ENCODE data around the gene USP46. TPM values are rescaled to one million over a fixed set of nuclear protein-coding genes. Genes with fewer than 3 reads are reported as not detected.

Gene USP46
- total RNA-seq, 1 donor from 2014 or later: 51.2 TPM

- Histone ChIP-seq H3K27ac (ENCODE audit: low read depth, low read length) (no peak overlapping the region), H3K4me1 (ENCODE audit: insufficient read depth, low read length) (no peaks in the 10 kb centered on the region), H3K9ac (ENCODE audit: low read length) (no peak overlapping the region), H3K36me3 (ENCODE audit: insufficient read depth, low read length) (no peaks in the 10 kb centered on the region), H3K4me3 (ENCODE audit: insufficient read depth, low read depth, low read length) (no peak overlapping the region), H2AFZ (ENCODE audit: low read depth, low read length) (no peak overlapping the region), H4K20me1 (ENCODE audit: insufficient read depth, low read length) (no peaks in the 10 kb centered on the region), H3K79me2 (ENCODE audit: insufficient read depth, low read length) (no peaks in the 10 kb centered on the region), H3K27me3 (ENCODE audit: insufficient read depth, low read length) (no peaks in the 10 kb centered on the region), H3K9me3 (ENCODE audit: insufficient read depth, low read depth, low read length) (no peaks in the 10 kb centered on the region), H3K4me2 (ENCODE audit: low read length) (no peak overlapping the region)
- no peak for FAIRE-seq
- H3K27ac Mint-ChIP-seq (ENCODE audit: unreplicated experiment): no peak overlapping the region
- peaks cover 2% of the 10 kb centered on the region for H3K27me3 Mint-ChIP-seq (ENCODE audit: low read depth, unreplicated experiment)
- no peaks in the 10 kb centered on the region for H3K9me3 Mint-ChIP-seq (ENCODE audit: unreplicated experiment)
- no peaks in the 10 kb centered on the region for H3K36me3 Mint-ChIP-seq (ENCODE audit: low read depth, unreplicated experiment)
- DNase-seq (ENCODE audit: low read depth): no peak
- H3K4me3 Mint-ChIP-seq (ENCODE audit: unreplicated experiment): no peak overlapping the region
- no peaks in the 10 kb centered on the region for H3K4me1 Mint-ChIP-seq (ENCODE audit: low read depth, unreplicated experiment)
- TF ChIP-seq CTCF (IDR thresholded peaks at IDR 0.05; ENCODE audit: insufficient read depth, low read depth, low read length) (no peak), EZH2 (IDR thresholded peaks at IDR 0.05; ENCODE audit: insufficient read depth, low read length) (no peak)
Observed at GRCh38 chr4:52685316-52685715, 26.2 kb upstream of the USP46 start.

GRCh38 chr4:52684896-52685295 lies 25.8 kb upstream of the USP46 start:
- TF ChIP-seq CTCF (IDR thresholded peaks at IDR 0.05; ENCODE audit: insufficient read depth, low read depth, low read length): no peak
- no peak for TF ChIP-seq EZH2 (IDR thresholded peaks at IDR 0.05; ENCODE audit: insufficient read depth, low read length)
- no peaks in the 10 kb centered on the region for H3K9me3 Mint-ChIP-seq (ENCODE audit: unreplicated experiment)
- Histone ChIP-seq H3K79me2 (ENCODE audit: insufficient read depth, low read length) (no peaks in the 10 kb centered on the region), H3K9ac (ENCODE audit: low read length) (no peak overlapping the region), H4K20me1 (ENCODE audit: insufficient read depth, low read length) (no peaks in the 10 kb centered on the region), H3K4me1 (ENCODE audit: insufficient read depth, low read length) (no peaks in the 10 kb centered on the region), H3K27me3 (ENCODE audit: insufficient read depth, low read length) (no peaks in the 10 kb centered on the region), H3K36me3 (ENCODE audit: insufficient read depth, low read length) (no peaks in the 10 kb centered on the region), H3K9me3 (ENCODE audit: insufficient read depth, low read depth, low read length) (no peaks in the 10 kb centered on the region), H3K4me3 (ENCODE audit: insufficient read depth, low read depth, low read length) (no peak overlapping the region), H3K4me2 (ENCODE audit: low read length) (no peak overlapping the region), H2AFZ (ENCODE audit: low read depth, low read length) (no peak overlapping the region), H3K27ac (ENCODE audit: low read depth, low read length) (no peak overlapping the region)
- peaks cover 2% of the 10 kb centered on the region for H3K27me3 Mint-ChIP-seq (ENCODE audit: low read depth, unreplicated experiment)
- H3K4me3 Mint-ChIP-seq (ENCODE audit: unreplicated experiment): no peak overlapping the region
- no peak overlapping the region for H3K27ac Mint-ChIP-seq (ENCODE audit: unreplicated experiment)
- DNase-seq (ENCODE audit: low read depth) (no peak), FAIRE-seq (no peak)
- H3K36me3 Mint-ChIP-seq (ENCODE audit: low read depth, unreplicated experiment): no peaks in the 10 kb centered on the region
- H3K4me1 Mint-ChIP-seq (ENCODE audit: low read depth, unreplicated experiment): no peaks in the 10 kb centered on the region

DNA sequence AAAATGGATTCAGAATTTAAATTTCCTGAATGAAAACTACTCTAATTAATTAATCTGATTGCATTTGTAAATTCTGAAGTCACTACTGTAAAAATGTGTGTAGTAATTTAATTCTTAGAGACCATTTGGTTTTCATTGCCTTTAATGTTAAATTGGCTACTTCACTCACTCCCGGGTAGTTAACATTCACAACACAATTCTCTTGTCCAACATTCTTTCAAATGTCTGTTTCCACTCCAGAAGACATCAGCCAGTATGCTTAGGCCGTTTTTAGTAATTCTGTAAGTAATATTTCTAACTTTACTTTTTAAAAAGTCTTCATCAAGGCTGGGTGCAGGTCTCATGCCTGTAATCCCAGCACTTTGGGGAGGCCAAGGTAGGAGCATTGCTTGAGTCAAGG lies 21.3 kb upstream of the USP46 start:
- H3K4me1 Mint-ChIP-seq (ENCODE audit: low read depth, unreplicated experiment): no peaks in the 10 kb centered on the region
- no peak overlapping the region for H3K4me3 Mint-ChIP-seq (ENCODE audit: unreplicated experiment)
- no peaks in the 10 kb centered on the region for H3K9me3 ChIP-seq (ENCODE audit: insufficient read depth, low read depth, low read length)
- H3K36me3 ChIP-seq (ENCODE audit: insufficient read depth, low read length): no peaks in the 10 kb centered on the region
- no peak overlapping the region for H2AFZ ChIP-seq (ENCODE audit: low read depth, low read length)
- H3K4me1 ChIP-seq (ENCODE audit: insufficient read depth, low read length): no peaks in the 10 kb centered on the region
- H4K20me1 ChIP-seq (ENCODE audit: insufficient read depth, low read length): no peaks in the 10 kb centered on the region
- H3K4me2 ChIP-seq (ENCODE audit: low read length): no peak overlapping the region
- no peak for FAIRE-seq
- H3K4me3 ChIP-seq (ENCODE audit: insufficient read depth, low read depth, low read length): no peak overlapping the region
- H3K79me2 ChIP-seq (ENCODE audit: insufficient read depth, low read length): no peaks in the 10 kb centered on the region
- H3K27ac Mint-ChIP-seq (ENCODE audit: unreplicated experiment): no peak overlapping the region
- H3K27ac ChIP-seq (ENCODE audit: low read depth, low read length): no peak overlapping the region
- no peaks in the 10 kb centered on the region for H3K27me3 ChIP-seq (ENCODE audit: insufficient read depth, low read length)
- H3K36me3 Mint-ChIP-seq (ENCODE audit: low read depth, unreplicated experiment): no peaks in the 10 kb centered on the region
- TF ChIP-seq CTCF (IDR thresholded peaks at IDR 0.05; ENCODE audit: insufficient read depth, low read depth, low read length) (no peak), EZH2 (IDR thresholded peaks at IDR 0.05; ENCODE audit: insufficient read depth, low read length) (no peak)
- H3K27me3 Mint-ChIP-seq (ENCODE audit: low read depth, unreplicated experiment): peaks cover 8% of the 10 kb centered on the region
- H3K9ac ChIP-seq (ENCODE audit: low read length): no peak overlapping the region
- no peak for DNase-seq (ENCODE audit: low read depth)
- no peaks in the 10 kb centered on the region for H3K9me3 Mint-ChIP-seq (ENCODE audit: unreplicated experiment)

All from astrocyte (in vitro differentiated cells and primary cell).